ENCODE results near the gene GHRL.

- TF ChIP-seq POLR2A (IDR thresholded peaks at IDR 0.05), result no peak
- TF ChIP-seq CTCF (IDR thresholded peaks at IDR 0.05), result no peak
These were observed 15.6 kb downstream of the GHRL start for GRCh38 chr3:10277115-10277625.

Measured in testis (tissue), 2 donors.